Measurements from ENCODE around the gene ATP13A5.

DNA sequence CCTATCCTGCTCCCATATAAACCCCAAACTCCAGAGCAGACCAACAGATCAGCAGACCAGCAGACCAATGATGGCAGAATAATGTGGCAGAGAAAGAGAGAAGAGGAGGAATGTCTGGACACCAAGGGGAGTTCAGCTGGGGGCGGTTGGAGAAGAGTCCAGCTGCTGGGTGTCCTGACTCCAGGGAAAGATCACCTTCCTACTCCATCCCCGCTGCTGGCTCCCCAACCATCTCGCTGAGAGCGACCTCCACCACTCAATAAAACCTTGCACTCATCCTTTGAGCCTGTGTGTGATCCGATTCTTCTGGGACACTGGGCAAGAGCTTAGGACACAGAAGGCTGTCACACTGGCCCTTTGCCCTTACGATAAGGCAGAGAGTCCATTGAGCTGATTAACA lies 150.3 kb downstream of the ATP13A5 start:
- TF ChIP-seq, protein P1, sequence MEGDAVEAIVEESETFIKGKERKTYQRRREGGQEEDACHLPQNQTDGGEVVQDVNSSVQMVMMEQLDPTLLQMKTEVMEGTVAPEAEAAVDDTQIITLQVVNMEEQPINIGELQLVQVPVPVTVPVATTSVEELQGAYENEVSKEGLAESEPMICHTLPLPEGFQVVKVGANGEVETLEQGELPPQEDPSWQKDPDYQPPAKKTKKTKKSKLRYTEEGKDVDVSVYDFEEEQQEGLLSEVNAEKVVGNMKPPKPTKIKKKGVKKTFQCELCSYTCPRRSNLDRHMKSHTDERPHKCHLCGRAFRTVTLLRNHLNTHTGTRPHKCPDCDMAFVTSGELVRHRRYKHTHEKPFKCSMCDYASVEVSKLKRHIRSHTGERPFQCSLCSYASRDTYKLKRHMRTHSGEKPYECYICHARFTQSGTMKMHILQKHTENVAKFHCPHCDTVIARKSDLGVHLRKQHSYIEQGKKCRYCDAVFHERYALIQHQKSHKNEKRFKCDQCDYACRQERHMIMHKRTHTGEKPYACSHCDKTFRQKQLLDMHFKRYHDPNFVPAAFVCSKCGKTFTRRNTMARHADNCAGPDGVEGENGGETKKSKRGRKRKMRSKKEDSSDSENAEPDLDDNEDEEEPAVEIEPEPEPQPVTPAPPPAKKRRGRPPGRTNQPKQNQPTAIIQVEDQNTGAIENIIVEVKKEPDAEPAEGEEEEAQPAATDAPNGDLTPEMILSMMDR (conservative IDR thresholded peaks at IDR 0.05; ENCODE audit: low read depth in 2 of 2), result no peak
- TF ChIP-seq, protein P2, sequence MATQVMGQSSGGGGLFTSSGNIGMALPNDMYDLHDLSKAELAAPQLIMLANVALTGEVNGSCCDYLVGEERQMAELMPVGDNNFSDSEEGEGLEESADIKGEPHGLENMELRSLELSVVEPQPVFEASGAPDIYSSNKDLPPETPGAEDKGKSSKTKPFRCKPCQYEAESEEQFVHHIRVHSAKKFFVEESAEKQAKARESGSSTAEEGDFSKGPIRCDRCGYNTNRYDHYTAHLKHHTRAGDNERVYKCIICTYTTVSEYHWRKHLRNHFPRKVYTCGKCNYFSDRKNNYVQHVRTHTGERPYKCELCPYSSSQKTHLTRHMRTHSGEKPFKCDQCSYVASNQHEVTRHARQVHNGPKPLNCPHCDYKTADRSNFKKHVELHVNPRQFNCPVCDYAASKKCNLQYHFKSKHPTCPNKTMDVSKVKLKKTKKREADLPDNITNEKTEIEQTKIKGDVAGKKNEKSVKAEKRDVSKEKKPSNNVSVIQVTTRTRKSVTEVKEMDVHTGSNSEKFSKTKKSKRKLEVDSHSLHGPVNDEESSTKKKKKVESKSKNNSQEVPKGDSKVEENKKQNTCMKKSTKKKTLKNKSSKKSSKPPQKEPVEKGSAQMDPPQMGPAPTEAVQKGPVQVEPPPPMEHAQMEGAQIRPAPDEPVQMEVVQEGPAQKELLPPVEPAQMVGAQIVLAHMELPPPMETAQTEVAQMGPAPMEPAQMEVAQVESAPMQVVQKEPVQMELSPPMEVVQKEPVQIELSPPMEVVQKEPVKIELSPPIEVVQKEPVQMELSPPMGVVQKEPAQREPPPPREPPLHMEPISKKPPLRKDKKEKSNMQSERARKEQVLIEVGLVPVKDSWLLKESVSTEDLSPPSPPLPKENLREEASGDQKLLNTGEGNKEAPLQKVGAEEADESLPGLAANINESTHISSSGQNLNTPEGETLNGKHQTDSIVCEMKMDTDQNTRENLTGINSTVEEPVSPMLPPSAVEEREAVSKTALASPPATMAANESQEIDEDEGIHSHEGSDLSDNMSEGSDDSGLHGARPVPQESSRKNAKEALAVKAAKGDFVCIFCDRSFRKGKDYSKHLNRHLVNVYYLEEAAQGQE (IDR thresholded peaks at IDR 0.05; ENCODE audit: unreplicated experiment), result no peak
- TF ChIP-seq EZH2phosphoT487 (IDR thresholded peaks at IDR 0.05; ENCODE audit: unreplicated experiment) (no peak), POLR2AphosphoS5 (IDR thresholded peaks at IDR 0.05; ENCODE audit: low read depth) (no peak), EZH2 (IDR thresholded peaks at IDR 0.05; ENCODE audit: low read depth, unreplicated experiment) (no peak), CREB1 (CRISPR knock-in tag; IDR thresholded peaks at IDR 0.05; ENCODE audit: low read depth) (no peak), ZNF114 (CRISPR knock-in tag; IDR thresholded peaks at IDR 0.05) (no peak), JUNB (IDR thresholded peaks at IDR 0.05; ENCODE audit: unreplicated experiment) (no peak), ZNF331 (CRISPR knock-in tag; IDR thresholded peaks at IDR 0.05; ENCODE audit: low read depth) (no peak), NANOG (IDR thresholded peaks at IDR 0.05; ENCODE audit: borderline replicate concordance) (no peak), STAT1 (IDR thresholded peaks at IDR 0.05; ENCODE audit: unreplicated experiment) (no peak)
- TF ChIP-seq, protein P3, sequence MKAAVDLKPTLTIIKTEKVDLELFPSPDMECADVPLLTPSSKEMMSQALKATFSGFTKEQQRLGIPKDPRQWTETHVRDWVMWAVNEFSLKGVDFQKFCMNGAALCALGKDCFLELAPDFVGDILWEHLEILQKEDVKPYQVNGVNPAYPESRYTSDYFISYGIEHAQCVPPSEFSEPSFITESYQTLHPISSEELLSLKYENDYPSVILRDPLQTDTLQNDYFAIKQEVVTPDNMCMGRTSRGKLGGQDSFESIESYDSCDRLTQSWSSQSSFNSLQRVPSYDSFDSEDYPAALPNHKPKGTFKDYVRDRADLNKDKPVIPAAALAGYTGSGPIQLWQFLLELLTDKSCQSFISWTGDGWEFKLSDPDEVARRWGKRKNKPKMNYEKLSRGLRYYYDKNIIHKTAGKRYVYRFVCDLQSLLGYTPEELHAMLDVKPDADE (IDR thresholded peaks at IDR 0.05), result no peak
- TF ChIP-seq, protein P4, sequence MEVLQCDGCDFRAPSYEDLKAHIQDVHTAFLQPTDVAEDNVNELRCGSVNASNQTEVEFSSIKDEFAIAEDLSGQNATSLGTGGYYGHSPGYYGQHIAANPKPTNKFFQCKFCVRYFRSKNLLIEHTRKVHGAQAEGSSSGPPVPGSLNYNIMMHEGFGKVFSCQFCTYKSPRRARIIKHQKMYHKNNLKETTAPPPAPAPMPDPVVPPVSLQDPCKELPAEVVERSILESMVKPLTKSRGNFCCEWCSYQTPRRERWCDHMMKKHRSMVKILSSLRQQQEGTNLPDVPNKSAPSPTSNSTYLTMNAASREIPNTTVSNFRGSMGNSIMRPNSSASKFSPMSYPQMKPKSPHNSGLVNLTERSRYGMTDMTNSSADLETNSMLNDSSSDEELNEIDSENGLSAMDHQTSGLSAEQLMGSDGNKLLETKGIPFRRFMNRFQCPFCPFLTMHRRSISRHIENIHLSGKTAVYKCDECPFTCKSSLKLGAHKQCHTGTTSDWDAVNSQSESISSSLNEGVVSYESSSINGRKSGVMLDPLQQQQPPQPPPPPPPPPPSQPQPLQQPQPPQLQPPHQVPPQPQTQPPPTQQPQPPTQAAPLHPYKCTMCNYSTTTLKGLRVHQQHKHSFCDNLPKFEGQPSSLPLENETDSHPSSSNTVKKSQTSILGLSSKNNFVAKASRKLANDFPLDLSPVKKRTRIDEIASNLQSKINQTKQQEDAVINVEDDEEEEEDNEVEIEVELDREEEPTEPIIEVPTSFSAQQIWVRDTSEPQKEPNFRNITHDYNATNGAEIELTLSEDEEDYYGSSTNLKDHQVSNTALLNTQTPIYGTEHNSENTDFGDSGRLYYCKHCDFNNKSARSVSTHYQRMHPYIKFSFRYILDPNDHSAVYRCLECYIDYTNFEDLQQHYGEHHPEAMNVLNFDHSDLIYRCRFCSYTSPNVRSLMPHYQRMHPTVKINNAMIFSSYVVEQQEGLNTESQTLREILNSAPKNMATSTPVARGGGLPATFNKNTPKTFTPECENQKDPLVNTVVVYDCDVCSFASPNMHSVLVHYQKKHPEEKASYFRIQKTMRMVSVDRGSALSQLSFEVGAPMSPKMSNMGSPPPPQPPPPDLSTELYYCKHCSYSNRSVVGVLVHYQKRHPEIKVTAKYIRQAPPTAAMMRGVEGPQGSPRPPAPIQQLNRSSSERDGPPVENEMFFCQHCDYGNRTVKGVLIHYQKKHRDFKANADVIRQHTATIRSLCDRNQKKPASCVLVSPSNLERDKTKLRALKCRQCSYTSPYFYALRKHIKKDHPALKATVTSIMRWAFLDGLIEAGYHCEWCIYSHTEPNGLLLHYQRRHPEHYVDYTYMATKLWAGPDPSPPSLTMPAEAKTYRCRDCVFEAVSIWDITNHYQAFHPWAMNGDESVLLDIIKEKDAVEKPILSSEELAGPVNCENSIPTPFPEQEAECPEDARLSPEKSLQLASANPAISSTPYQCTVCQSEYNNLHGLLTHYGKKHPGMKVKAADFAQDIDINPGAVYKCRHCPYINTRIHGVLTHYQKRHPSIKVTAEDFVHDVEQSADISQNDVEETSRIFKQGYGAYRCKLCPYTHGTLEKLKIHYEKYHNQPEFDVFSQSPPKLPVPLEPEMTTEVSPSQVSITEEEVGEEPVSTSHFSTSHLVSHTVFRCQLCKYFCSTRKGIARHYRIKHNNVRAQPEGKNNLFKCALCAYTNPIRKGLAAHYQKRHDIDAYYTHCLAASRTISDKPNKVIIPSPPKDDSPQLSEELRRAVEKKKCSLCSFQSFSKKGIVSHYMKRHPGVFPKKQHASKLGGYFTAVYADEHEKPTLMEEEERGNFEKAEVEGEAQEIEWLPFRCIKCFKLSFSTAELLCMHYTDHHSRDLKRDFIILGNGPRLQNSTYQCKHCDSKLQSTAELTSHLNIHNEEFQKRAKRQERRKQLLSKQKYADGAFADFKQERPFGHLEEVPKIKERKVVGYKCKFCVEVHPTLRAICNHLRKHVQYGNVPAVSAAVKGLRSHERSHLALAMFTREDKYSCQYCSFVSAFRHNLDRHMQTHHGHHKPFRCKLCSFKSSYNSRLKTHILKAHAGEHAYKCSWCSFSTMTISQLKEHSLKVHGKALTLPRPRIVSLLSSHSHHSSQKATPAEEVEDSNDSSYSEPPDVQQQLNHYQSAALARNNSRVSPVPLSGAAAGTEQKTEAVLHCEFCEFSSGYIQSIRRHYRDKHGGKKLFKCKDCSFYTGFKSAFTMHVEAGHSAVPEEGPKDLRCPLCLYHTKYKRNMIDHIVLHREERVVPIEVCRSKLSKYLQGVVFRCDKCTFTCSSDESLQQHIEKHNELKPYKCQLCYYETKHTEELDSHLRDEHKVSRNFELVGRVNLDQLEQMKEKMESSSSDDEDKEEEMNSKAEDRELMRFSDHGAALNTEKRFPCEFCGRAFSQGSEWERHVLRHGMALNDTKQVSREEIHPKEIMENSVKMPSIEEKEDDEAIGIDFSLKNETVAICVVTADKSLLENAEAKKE (CRISPR knock-in tag; IDR thresholded peaks at IDR 0.05), result no peak
